IPS-18c (cell line): ENCODE data around the gene CNPY1.
A peak's percentile ranks its signal among the peaks of the same experiment; 100 is the strongest.

Experiments
- H3K4me3 ChIP-seq: 2 replicates; pipeline ENCODE4 v1.7.0; 2013; ENCODE audit warnings: low read depth, mild to moderate bottlenecking, low read length, moderate library complexity; ENCODE audit not compliant: insufficient read depth
- H3K9me3 ChIP-seq: one replicate; pipeline ENCODE4 v1.6.1; 2013; ENCODE audit warnings: mild to moderate bottlenecking, low read length, moderate library complexity; ENCODE audit not compliant: control insufficient read depth, insufficient read depth

CNPY1 gene

GRCh38 chr7:155510975-155511701 lies 35.2 kb downstream of the CNPY1 start:
- Histone ChIP-seq H3K4me3 (no peak overlapping the region), H3K9me3 (no peaks in the 10 kb centered on the region)

- Histone ChIP-seq H3K9me3 (no peaks in the 10 kb centered on the region), H3K4me3 (peak overlapping the region; percentile 47)
Measured at GRCh38 chr7:155509725-155510551, 36.4 kb downstream of the CNPY1 start.

- H3K9me3 ChIP-seq, result no peaks in the 10 kb centered on the region
- peak overlapping the region; percentile 47 for H3K4me3 ChIP-seq
Measured at GRCh38 chr7:155509359-155509724, 37.0 kb downstream of the CNPY1 start.

GRCh38 chr7:155508376-155509358 lies 37.7 kb downstream of the CNPY1 start:
- no peaks in the 10 kb centered on the region for H3K9me3 ChIP-seq
- no peak overlapping the region for H3K4me3 ChIP-seq

GRCh38 chr7:155507576-155507975 lies 38.8 kb downstream of the CNPY1 start:
- H3K9me3 ChIP-seq, result no peaks in the 10 kb centered on the region
- no peak overlapping the region for H3K4me3 ChIP-seq

- H3K9me3 ChIP-seq, result no peaks in the 10 kb centered on the region
- H3K4me3 ChIP-seq, result no peak overlapping the region
Measured at GRCh38 chr7:155506854-155507337, 39.5 kb downstream of the CNPY1 start.

- Histone ChIP-seq H3K9me3 (no peaks in the 10 kb centered on the region), H3K4me3 (no peak overlapping the region)
Measured at GRCh38 chr7:155505422-155505793, 41.0 kb downstream of the CNPY1 start.

- Histone ChIP-seq H3K9me3 (no peaks in the 10 kb centered on the region), H3K4me3 (no peak overlapping the region)
Measured at GRCh38 chr7:155497149-155497901, 49.0 kb downstream of the CNPY1 start.

GRCh38 chr7:155496267-155497005 lies 49.9 kb downstream of the CNPY1 start:
- Histone ChIP-seq H3K9me3 (no peaks in the 10 kb centered on the region), H3K4me3 (no peak overlapping the region)

GRCh38 chr7:155495440-155496248 lies 50.7 kb downstream of the CNPY1 start:
- Histone ChIP-seq H3K4me3 (no peak overlapping the region), H3K9me3 (no peaks in the 10 kb centered on the region)

- H3K4me3 ChIP-seq, result no peak overlapping the region
- no peaks in the 10 kb centered on the region for H3K9me3 ChIP-seq
Measured at GRCh38 chr7:155494551-155494950, 51.8 kb downstream of the CNPY1 start.

GRCh38 chr7:155493744-155494538 lies 52.4 kb downstream of the CNPY1 start:
- H3K4me3 ChIP-seq, result no peak overlapping the region
- no peaks in the 10 kb centered on the region for H3K9me3 ChIP-seq

- Histone ChIP-seq H3K4me3 (peak overlapping the region; percentile 53; the same call in 1 of the 2 replicates), H3K9me3 (no peaks in the 10 kb centered on the region)
Measured at GRCh38 chr7:155491812-155492211, 54.5 kb downstream of the CNPY1 start.

GRCh38 chr7:155490697-155491628 lies 55.4 kb downstream of the CNPY1 start:
- Histone ChIP-seq H3K9me3 (no peaks in the 10 kb centered on the region), H3K4me3 (peak overlapping the region; percentile 53)
